ENCODE data around the gene CAMTA1. TPM values are rescaled to one million over a fixed set of nuclear protein-coding genes. Genes with fewer than 3 reads are reported as not detected.
A peak's percentile ranks its signal among the peaks of the same experiment; 100 is the strongest.
"Not testable (repeated sequence)": the region's sequence is repeated elsewhere in the genome, so short reads cannot be mapped to it uniquely, and the experiment has no call there.

Gene CAMTA1
- total RNA-seq, 1 experiment from 2014 or later: 60.0 TPM

DNA sequence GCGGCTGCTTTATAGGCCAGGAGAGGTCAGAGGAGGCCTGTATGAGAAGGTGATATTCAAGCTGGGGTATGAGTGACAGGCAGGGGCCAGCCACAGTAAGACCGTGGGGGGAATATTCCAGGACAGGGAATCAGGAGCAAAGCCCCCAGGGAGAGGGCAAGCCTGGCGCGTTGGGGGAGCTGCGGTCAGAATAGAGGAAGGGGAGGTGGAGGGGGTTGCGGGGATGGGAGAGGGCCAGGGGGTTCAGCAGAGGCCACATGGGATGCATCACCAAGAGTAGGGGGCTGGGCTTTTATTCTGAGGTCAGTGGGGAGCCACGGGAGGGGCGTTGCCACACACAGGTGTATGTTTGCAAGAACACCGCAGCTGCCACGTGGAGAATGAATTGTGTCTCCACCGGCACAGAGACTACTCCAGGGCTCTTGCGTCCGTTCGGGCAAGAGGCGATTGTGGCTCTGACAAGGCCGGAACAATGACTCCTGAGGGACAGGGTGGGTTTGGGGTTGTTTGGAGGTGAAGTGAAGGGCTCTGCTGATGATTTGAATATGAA lies 901.1 kb downstream of the CAMTA1 start:
- intact Hi-C loops (cut with micrococcal nuclease; ENCODE audit: unreplicated experiment): no loop called here
- H3K9me3 ChIP-seq: no peaks in the 10 kb centered on the region
- POLR2A ChIA-PET: no interaction called here

DNA sequence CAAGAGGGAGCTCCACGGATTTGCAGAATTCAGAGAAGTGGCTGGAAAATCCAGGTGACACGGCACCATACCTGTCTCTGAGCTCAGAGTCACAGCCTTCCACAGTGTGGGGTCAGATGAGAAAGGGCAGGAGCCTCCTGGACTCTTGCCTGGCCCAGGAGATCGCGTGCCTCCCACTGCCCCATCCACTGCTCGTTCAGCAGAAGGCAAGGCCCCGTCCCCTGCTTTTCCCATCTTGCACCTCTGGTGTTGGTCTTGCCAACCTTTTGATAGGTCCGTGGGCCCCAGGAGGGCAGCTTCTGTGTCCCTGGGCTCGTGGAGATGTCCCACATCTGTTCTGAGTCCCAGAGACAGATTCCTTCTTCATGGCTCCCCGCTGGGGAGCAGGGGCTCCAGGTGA lies 902.2 kb downstream of the CAMTA1 start:
- H3K9me3 ChIP-seq: no peaks in the 10 kb centered on the region
- Mint-ChIP-seq H3K9me3 (ENCODE audit: unreplicated experiment) (peaks cover 9% of the 10 kb centered on the region), H3K4me3 (ENCODE audit: unreplicated experiment) (no peak overlapping the region), H3K36me3 (ENCODE audit: insufficient read depth, unreplicated experiment) (no peaks in the 10 kb centered on the region), H3K27ac (ENCODE audit: unreplicated experiment) (no peak overlapping the region), H3K4me1 (ENCODE audit: low read depth, unreplicated experiment) (no peaks in the 10 kb centered on the region), H3K27me3 (ENCODE audit: insufficient read depth, unreplicated experiment) (peaks cover 9% of the 10 kb centered on the region)
- BruUV-seq (replicated peaks): no TSS peak
- H3K4me1 ChIP-seq: no peaks in the 10 kb centered on the region
- H3K4me3 ChIP-seq (ENCODE audit: low read depth, low read length): no peak overlapping the region
- CTCF ChIA-PET: no interaction called here
- POLR2A ChIA-PET: no interaction called here
- DNase-seq: no peak
- H3K36me3 ChIP-seq (ENCODE audit: control insufficient read depth, insufficient read depth, low read length): no peaks in the 10 kb centered on the region
- intact Hi-C loops (cut with micrococcal nuclease; ENCODE audit: unreplicated experiment): no loop called here
- no peaks in the 10 kb centered on the region for H3K27me3 ChIP-seq (replicated peaks; ENCODE audit: control insufficient read depth, insufficient read depth, low read length)
- TF ChIP-seq, protein P1, sequence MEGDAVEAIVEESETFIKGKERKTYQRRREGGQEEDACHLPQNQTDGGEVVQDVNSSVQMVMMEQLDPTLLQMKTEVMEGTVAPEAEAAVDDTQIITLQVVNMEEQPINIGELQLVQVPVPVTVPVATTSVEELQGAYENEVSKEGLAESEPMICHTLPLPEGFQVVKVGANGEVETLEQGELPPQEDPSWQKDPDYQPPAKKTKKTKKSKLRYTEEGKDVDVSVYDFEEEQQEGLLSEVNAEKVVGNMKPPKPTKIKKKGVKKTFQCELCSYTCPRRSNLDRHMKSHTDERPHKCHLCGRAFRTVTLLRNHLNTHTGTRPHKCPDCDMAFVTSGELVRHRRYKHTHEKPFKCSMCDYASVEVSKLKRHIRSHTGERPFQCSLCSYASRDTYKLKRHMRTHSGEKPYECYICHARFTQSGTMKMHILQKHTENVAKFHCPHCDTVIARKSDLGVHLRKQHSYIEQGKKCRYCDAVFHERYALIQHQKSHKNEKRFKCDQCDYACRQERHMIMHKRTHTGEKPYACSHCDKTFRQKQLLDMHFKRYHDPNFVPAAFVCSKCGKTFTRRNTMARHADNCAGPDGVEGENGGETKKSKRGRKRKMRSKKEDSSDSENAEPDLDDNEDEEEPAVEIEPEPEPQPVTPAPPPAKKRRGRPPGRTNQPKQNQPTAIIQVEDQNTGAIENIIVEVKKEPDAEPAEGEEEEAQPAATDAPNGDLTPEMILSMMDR (IDR thresholded peaks at IDR 0.05; ENCODE audit: insufficient read depth in 1 of 2, low read depth in 1 of 2, low read length in 1 of 2, severe bottlenecking in 1 of 2, unreplicated experiment in 1 of 2): no peak

More for the DNA sequence above, 901.1 kb downstream of the CAMTA1 start:
- H3K36me3 ChIP-seq (ENCODE audit: control insufficient read depth, insufficient read depth, low read length): no peaks in the 10 kb centered on the region
- CTCF ChIA-PET: no interaction called here
- H3K4me1 ChIP-seq: no peaks in the 10 kb centered on the region
- no peak for DNase-seq
- Mint-ChIP-seq H3K4me1 (ENCODE audit: low read depth, unreplicated experiment) (no peaks in the 10 kb centered on the region), H3K27me3 (ENCODE audit: insufficient read depth, unreplicated experiment) (peaks cover 9% of the 10 kb centered on the region), H3K36me3 (ENCODE audit: insufficient read depth, unreplicated experiment) (no peaks in the 10 kb centered on the region), H3K27ac (ENCODE audit: unreplicated experiment) (no peak overlapping the region), H3K4me3 (ENCODE audit: unreplicated experiment) (no peak overlapping the region), H3K9me3 (ENCODE audit: unreplicated experiment) (peaks cover 4% of the 10 kb centered on the region)
- no TSS peak for BruUV-seq (replicated peaks)
- TF ChIP-seq, protein P1 (IDR thresholded peaks at IDR 0.05; ENCODE audit: insufficient read depth in 1 of 2, low read depth in 1 of 2, low read length in 1 of 2, severe bottlenecking in 1 of 2, unreplicated experiment in 1 of 2): no peak
- no peak overlapping the region for H3K4me3 ChIP-seq (ENCODE audit: low read depth, low read length)
- no peaks in the 10 kb centered on the region for H3K27me3 ChIP-seq (replicated peaks; ENCODE audit: control insufficient read depth, insufficient read depth, low read length)

DNA sequence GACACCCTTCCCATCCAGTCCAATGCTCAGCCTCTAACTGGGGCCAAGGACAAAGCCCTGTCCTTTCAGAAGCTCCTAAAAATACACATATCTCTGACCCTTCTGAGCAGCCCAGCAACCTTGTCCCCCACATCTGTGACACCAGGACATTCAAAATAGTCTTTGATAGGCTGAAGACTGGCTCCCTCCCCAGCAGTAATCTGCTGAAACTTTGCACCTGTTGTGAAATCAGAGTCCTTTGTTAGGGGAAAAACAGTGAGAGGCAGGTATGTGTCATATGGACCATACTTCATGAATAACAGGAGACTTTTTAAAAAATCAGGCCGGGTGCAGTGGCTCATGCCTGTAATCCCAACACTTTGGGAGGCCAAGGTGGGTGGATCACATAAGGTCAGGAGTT lies 903.4 kb downstream of the CAMTA1 start:
- BruUV-seq (replicated peaks): no TSS peak
- POLR2A ChIA-PET: no interaction called here

DNA sequence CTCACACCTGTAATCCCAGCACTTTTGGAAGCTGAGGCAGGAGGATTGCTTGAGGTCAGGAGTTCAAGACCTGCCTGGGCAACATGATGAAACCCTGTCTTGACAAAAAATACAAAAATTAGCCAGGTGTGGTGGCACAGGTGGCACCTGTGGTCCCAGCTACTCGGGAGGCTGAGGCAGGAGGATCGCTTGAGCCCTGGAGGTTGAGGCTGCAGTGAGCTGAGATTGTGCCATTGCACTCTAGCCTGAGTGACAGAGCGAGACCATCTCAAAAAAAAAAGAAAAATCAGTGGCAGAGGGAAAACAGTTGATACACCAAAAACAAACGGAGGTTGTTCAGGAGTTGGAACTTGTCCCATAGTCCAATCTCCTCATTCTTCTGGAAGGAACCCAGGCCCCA lies 904.1 kb downstream of the CAMTA1 start:
- H3K4me3 ChIP-seq (ENCODE audit: low read depth, low read length); H3K27me3 Mint-ChIP-seq (ENCODE audit: insufficient read depth, unreplicated experiment); H3K4me3 Mint-ChIP-seq (ENCODE audit: unreplicated experiment); intact Hi-C loops (cut with micrococcal nuclease; ENCODE audit: unreplicated experiment); H3K36me3 Mint-ChIP-seq (ENCODE audit: insufficient read depth, unreplicated experiment); DNase-seq; H3K36me3 ChIP-seq (ENCODE audit: control insufficient read depth, insufficient read depth, low read length); CTCF ChIA-PET; H3K27me3 ChIP-seq (replicated peaks; ENCODE audit: control insufficient read depth, insufficient read depth, low read length); H3K9me3 ChIP-seq; H3K4me1 Mint-ChIP-seq (ENCODE audit: low read depth, unreplicated experiment); BruUV-seq (replicated peaks); H3K27ac Mint-ChIP-seq (ENCODE audit: unreplicated experiment); H3K4me1 ChIP-seq; POLR2A ChIA-PET: not testable (repeated sequence)
- peaks cover 28% of the 10 kb centered on the region for H3K9me3 Mint-ChIP-seq (ENCODE audit: unreplicated experiment)

More for the DNA sequence above, 903.4 kb downstream of the CAMTA1 start:
- no peaks in the 10 kb centered on the region for H3K27me3 ChIP-seq (replicated peaks; ENCODE audit: control insufficient read depth, insufficient read depth, low read length)
- CTCF ChIA-PET: interaction anchor here (0.6 kb wide), 1 partner anchor 12 kb away, joined by 3 read pairs; no protein-coding TSS in a partner anchor
- no peaks in the 10 kb centered on the region for H3K4me1 Mint-ChIP-seq (ENCODE audit: low read depth, unreplicated experiment)
- no peaks in the 10 kb centered on the region for H3K36me3 Mint-ChIP-seq (ENCODE audit: insufficient read depth, unreplicated experiment)
- peaks cover 21% of the 10 kb centered on the region for H3K9me3 Mint-ChIP-seq (ENCODE audit: unreplicated experiment)
- H3K27ac Mint-ChIP-seq (ENCODE audit: unreplicated experiment): no peak overlapping the region
- peaks cover 9% of the 10 kb centered on the region for H3K27me3 Mint-ChIP-seq (ENCODE audit: insufficient read depth, unreplicated experiment)
- H3K4me1 ChIP-seq: no peaks in the 10 kb centered on the region
- intact Hi-C loops (cut with micrococcal nuclease; ENCODE audit: unreplicated experiment): no loop called here
- peaks cover 3% of the 10 kb centered on the region for H3K9me3 ChIP-seq
- TF ChIP-seq, protein P1 (IDR thresholded peaks at IDR 0.05; ENCODE audit: insufficient read depth in 1 of 2, low read depth in 1 of 2, low read length in 1 of 2, severe bottlenecking in 1 of 2, unreplicated experiment in 1 of 2): no peak
- no peaks in the 10 kb centered on the region for H3K36me3 ChIP-seq (ENCODE audit: control insufficient read depth, insufficient read depth, low read length)
- DNase-seq: peak in 1 of 2 experiments; percentile 35
- H3K4me3 Mint-ChIP-seq (ENCODE audit: unreplicated experiment): no peak overlapping the region
- no peak overlapping the region for H3K4me3 ChIP-seq (ENCODE audit: low read depth, low read length)
